Measurements from ENCODE around the gene DGUOK.
A peak's percentile ranks its signal among the peaks of the same experiment; 100 is the strongest.
"Not testable (repeated sequence)": the region's sequence is repeated elsewhere in the genome, so short reads cannot be mapped to it uniquely, and the experiment has no call there.

Gene DGUOK

DNA sequence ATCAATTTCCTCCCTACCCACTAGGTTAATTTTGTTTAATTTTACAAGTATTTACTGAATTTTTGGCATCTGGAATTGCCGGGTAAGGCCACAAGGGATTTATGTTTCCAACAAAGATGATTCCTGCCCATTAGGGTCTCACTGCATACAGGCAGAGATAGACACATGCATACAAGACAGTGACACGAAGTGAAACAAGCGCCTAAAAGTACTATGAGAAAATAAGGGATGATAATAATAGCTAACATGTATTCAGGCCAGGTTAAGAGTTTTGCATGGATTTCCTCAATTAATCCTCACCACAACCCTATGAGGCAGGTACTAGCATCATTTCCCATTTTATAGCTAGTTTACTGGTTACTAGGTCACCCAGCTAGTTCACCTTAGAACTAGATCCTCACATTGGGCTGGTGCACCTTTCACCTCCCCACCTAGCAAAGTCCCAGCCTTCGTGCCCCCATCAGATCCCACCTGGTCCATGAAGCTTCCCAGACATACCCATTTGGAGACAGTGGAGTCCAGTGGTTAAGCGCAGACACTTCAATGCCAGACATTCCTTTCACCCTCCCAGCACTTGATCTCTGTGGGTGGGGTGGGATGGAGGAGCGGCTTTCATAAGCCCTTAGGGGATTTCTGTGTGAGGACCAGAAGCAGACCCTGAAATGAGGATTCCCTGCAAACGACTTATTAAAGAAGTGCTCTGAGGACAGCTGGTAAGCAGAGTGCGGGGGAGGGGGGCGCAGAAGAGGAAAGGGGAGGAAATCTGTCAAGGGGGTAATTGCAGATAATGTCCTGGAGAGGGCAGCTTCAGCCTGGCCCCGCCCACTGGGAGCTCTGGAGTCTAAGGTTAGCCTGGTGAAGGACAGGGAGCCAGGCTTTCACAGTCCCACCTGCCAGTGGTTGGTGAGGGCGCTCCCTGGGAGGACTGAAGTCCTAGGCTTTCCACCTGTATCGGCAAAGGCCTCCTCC is 5.8 kb upstream of the DGUOK start:
- no peak for DNase-seq (ENCODE audit: low spot score)

DNA sequence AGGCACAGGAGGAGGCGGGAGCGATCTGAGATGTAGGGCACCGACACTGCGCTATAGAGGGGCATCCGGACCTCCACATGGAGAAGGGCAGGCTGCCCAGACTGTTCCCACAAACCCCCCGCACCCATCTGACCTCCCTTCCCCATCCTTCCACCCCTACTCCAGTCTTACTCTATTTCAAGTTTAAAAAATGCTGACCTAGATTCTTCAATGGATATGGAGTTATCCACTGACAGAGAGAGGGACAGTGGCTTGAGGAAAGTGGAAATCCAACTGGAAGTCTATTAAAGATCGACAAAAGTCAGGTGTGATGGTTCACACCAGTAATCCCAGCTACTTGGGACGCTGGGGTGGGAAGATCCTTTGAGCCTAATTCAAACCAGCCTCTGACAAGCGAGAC is 5.1 kb upstream of the DGUOK start:
- no peak for DNase-seq (ENCODE audit: low spot score)

DNA sequence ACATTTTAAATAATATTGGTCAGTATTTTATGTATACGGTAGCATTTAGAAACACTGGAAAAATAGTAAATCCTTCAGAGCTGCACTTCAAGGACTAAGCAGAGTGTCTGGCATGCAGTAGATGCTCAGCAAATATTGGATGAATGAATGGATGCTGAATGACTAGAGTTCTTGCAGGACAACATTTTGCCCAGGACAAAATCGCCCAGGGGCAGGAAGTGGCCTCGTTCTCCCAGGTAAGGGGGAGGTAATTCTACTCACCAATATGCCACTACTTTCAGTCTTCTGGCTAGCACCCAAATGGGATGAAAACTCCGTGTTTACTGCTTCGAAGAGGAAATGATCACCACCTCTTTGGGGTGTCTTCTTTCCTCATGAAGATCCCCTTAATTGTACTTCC is 4.0 kb upstream of the DGUOK start:
- DNase-seq (ENCODE audit: low spot score), result no peak

DNA sequence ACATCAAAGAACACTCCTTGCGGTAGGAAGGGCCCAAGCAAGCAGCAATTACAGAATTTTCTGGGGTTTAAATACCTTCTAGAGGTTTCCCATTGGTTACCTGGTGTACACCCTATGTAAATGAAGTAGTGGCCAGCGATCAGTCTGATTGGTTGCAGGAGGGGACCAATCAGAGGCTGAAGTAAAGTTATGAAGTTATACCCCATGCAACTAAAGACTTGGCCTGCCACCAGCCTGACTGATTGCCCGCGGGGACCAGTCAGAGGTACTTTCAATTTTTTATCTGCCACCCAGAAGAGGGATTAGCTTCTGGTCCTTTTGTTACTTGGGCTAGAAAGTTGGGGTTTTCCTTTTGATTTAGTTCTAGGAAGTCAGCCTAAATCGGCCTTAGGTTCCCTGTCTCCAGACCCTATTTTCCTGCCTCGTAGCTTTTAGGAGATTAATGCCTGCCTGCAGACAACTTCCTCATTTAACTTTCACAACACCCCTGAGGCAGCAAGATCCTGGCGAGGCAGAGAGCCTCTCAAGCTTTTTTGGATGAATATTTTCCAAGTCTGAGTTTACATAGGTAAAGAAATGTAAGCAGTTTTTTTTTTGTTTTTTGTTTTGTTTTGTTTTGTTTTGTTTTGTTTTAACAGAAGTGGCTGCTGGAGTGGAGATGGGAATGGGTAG is 1.5 kb upstream of the DGUOK start:
- DNase-seq (ENCODE audit: low spot score), result no peak

DNA sequence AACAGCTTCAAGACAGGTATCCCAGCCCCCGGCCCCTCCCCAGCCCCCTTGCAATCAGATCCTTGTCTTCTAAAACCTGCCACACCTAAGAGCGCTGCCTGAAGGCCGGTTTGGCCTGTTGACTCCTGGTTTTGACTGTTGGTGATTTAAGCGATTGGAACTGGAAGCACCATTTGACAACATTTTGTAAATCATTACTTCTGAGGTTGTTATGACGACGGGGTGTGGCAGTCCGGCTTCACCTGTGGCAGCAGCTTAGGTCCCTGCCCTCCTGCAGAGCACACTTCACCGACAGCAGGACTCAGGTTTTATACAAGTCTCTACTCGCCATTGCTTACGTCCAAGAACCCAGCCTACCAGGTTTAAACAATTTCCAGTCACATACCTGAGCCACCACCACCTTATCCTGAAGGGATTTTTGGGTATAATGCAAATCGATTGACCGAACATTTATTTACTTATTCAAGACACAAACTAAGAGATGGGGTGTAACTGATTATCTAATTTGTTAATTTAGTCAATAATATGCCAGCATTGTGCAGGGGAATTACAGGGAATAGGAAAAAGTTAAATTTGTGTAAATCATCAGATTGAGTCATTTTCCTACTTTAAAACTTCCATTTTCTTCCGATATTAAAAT is 707 bp upstream of the DGUOK start:
- DNase-seq (ENCODE audit: low spot score), result no peak

DNA sequence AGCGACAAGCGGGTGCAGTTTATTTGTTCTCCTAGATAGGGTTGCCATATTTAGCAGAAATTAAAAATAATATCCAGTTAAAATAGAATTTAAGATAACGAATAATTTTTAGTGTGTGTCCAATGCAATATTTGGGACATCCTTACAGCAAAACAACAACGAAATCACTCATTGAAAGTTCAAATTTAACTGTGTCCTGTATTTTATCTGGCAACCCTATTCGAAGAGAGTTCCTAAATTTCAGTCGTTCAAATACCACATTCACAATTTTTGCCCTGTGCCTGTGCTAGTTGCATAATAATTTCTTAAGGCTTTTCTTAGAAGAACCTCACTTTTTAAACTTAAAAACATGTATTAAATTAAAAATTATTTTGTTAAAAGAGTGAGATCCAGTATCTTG is 664 bp downstream of the DGUOK start:
- DNase-seq (ENCODE audit: low spot score), result no peak

DNA sequence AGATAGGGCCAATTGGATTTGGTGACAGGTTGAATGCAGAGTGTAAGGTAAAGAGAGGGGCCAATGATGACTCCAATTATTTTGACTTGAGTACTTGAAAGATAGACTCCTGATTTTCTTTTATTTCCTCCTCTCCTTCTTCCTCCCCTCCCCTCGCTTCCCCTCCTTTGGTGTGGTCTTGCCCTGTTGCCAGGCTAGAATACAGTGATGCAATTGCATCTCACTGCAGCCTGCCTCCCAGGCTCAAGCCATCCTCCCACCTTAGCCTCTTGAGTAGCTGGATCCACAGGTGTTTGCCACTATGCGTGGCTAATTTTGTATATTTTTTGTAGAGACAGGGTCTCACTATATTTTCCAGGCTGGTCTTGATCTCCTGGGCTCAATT is 2.3 kb downstream of the DGUOK start:
- DNase-seq (ENCODE audit: low spot score), result no peak

DNA sequence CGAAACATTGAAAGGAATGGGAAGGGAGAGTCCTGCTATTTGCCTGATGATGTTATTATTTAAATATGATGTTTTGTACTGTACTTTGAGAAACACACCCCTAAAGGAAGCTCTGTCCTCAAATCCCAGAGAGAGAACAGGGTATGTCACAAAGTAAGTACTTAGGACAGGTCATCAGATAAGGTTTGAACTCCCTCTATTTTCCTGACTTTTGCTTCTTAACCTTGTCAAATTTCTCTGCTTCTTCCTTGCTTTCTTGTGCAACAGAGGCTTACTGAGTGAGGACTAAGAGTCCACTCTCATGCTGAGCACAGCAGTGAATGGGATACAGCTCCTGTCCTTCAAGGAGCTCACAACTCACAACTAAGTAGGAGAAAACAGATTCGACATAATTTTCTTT is 3.7 kb downstream of the DGUOK start:
- no peak for DNase-seq (ENCODE audit: low spot score)

DNA sequence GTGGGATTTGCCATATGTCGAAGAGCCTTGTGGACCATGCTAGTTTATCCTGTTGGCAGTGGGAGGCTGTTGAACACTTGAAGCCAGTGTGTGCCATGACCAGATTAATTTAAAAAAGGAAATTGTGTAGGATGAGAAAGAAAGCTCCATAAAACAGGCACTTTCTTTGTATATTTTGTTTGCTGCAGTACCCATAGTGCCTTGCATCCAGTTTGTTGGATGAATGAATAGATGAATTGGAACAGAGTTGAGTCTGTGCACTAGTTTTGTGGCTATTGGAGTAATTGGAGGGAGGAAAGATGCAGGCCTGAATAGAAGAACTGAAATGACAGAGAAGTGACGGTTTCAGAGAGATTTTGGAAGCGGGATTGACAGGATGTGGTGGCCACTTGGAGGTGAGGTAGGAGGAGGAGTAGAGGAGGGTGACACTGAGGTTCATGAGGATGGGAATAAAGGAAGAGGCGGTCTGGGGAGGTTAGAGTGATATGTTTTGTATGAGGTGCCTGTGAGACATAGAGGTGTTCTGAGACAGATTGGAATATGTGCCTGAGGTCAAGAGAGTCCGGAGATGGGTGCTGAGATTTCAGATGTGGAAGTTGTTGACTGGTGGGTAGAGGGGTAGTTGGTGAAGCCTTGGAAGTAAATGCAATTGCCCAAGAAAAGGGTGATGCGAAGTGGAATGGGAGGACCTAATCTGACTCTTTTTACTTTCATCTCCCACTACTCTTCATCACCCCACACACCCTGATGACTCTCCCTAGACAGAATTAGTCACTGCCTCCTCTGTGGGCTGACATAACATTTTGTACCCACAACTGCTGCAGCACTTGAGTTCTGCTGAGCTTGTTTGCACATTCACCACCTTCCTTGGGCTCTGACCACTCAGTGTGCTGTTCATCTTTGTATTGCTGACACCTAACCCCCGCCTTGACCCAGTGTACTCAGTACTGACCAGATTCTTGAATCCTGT is 5.1 kb downstream of the DGUOK start:
- peak; percentile 55 for DNase-seq (ENCODE audit: low spot score)

DNA sequence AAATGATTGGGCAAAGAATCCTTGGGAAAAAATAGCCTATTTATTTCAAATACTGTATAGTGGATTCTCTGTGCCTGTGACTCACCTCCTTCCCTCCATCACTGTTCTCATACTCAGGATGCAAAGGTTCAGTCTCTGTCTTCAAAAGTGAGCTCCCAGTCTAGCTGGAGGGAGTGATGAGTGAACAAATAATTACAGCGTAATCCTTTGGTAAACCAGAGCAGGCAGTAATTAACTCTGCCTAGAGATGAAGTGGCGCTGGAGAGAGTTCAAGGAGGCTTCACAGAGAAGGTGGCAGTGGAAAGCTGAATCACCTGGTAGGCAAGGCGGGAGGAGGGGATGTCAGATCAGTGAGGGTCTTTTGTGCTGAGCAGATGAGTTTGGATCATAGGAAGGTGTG is 6.5 kb downstream of the DGUOK start:
- no peak for DNase-seq (ENCODE audit: low spot score)

DNA sequence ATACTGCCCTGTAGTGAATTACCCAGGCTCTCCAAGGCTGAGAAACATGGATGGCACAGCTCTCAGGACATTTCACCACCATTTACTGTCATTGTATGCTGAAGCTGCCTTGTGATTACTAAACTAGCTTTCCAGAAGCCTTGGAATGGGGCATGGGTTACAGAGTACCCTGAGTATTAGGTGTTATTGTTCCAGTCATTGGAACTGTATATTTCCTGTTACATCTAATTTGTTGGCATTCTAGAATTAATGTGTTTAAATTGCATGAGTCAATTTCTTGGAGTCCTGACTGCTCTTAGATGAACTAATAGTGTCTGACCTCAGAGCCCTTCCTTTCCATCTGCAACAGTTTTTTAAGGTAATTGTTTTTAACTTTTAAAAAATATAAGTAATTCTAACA is 9.0 kb downstream of the DGUOK start:
- no peak for DNase-seq (ENCODE audit: low spot score)

DNA sequence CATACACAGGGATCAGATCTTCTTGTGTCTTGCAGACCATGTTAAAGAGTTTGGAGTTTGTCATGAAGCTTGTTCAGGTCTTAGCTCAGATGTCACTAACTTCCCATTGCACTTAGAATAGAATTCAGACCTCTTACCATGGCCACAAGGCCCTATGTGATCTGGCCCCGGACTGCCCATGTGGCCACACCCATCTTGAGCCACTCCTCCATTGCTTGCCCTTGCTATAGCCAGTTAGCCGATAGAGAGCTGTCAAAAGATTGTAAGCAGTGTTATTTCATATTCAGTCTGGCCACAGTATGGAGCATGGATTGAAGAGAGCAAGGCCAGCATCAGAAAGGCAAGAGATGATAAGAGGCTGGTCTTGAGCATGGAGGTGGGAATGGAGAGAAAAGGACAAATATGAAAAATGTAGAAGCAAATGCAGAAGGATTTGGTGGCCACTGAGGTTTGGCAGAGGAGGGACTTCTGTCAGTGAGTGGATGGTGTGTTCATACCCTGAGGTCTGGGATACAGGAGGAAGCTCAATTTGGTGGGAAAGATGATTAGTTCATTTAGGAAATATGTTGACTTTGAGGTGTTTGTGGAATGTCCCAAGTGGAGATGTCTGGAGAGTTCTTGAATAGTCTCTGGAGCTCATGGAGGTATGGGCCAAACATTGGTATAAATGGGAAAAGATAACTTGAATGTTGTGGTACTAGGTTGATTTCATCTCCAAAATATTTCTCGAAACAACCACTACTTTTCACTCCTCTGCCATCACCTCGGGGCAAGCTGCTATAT is 10.6 kb downstream of the DGUOK start:
- DNase-seq (ENCODE audit: low spot score), result no peak

DNA sequence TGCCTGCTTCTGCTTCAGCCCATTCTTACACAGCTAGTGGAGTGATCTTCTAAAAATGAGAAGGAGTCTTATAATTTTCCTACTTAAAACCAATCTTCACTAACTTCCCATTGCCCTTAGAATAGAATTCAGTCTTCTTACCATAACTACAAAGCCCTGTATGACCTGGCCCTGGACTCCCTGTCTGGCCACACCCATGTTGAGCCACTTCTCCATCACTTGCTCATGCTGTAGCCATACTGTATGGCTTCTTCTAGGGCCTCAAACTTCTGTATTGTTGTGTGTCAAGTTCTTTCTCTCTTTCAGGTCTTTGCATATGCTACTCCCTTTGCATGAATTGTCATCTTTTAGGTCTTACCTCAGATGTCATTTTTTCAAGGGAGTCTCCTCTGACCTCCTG is 11.2 kb downstream of the DGUOK start:
- no peak for DNase-seq (ENCODE audit: low spot score)

DNA sequence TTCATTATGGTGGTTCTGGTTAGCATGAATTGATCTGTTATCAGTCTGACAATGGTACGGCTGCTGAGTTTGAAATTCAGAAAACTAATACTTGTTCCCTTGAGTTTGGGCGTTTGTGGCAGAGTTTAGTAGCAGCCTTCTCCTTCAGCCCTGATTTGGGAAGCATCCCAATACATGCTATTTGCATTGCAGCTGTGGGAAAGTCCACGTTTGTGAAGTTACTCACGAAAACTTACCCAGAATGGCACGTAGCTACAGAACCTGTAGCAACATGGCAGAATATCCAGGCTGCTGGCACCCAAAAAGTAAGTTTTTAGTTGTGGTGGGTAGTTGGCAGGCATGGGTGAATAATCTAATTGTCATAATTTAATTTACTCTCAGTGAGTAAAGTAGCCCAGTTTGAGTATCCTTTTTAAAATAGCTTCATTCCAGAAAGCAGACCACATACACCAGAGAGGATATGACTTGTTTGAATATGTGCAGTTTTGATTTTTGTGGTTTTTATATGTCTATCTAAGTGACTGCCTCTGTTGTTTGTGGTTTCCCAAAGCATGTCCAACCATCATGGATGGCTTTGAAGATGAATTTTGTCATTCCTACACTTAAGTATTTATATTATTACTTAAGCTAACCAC is 12.2 kb downstream of the DGUOK start:
- DNase-seq (ENCODE audit: low spot score), result peak; percentile 19

DNA sequence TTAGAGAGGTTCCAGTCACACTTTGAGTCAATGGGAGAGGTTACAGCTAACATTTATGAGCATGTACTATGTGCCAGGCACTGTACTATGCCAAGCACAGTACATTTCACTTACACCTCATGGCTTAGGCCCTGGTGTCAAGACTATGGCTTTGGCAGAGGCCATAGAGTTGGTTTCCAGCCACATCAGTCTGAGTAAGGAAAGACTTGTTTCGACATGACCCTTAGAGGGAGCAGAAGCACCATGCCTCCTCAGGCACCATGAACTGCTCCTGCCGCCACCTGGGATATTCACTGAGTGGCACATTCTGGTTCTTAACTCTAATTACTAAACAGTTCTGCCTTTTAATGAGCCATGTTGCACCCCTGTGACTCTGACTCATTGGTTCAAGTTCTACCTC is 12.7 kb downstream of the DGUOK start:
- DNase-seq (ENCODE audit: low spot score), result no peak

DNA sequence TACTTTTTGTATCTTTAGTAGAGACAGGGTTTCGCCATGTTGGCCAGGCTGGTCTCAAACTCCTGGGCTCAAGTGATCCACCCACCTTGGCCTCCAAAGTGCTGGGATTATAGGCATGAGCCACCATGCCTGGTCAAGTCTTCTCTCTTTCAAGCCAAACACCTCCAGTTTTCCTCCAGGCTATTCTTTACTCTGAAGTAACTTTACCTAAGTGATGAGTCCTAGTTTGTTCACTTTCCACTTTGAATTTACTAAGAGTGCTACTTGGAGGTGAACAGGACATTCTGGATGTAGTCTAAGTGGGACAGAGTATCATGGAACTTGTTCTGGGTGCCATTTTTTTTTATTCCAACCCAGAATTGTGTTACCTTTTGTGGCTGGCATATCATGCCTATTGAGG is 13.4 kb downstream of the DGUOK start:
- DNase-seq (ENCODE audit: low spot score), result not testable (repeated sequence)

DNA sequence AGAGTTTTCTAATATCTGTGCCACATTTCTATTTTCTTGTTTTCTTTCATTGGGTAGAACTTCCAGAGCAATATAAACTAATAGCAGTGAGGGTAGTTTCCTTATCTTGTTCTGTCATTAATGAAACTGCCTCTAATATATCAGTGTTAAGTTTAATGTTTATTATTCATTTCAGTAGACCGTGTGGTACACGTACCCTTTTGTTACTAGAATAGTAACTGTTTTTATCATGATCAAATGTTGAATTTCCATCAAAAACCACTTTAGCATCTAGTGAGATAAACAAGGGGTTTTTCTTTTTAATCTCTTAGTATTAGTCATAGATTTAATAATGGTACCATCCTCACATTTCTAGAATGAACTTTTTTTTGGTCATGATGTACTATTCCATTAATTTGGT is 16.0 kb downstream of the DGUOK start:
- DNase-seq (ENCODE audit: low spot score), result no peak

DNA sequence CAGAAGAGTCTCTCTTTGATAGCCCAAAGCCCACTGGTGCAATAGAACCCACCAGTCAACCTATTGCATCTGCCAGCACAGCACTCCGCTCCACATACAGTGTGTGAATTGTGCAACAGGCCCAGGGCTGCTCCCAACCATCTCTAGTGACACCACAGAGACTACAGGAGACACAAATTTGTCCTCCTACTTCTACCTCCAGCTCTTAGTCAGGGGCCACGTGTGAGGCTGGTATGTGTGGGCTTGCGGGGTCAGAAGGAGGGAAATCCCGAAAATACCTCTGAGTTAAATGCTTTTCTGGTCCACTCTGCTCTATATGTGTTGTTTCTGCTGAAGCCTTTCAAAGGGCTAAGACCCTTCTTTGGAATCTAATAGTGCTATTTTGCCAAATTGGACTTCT is 18.0 kb downstream of the DGUOK start:
- DNase-seq (ENCODE audit: low spot score), result no peak

DNA sequence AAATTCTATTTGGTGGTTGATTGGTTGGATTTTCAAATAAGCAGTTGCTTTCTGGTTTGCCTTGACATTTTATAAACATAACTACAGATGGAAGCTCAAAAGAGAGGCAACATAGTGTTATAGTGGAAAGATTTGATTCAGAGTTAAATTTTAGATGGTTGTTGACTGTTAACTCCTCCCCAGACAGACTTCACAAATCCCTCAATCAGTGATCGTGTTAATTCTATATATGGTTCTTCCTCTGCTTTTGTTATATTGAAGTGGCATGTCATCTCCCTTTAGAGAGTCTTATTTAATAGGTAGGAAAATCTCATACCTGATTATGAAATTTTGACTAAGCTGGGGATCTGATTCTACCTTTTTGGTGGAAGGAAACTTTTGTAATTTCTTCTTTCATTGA is 19.5 kb downstream of the DGUOK start:
- DNase-seq (ENCODE audit: low spot score), result no peak

DNA sequence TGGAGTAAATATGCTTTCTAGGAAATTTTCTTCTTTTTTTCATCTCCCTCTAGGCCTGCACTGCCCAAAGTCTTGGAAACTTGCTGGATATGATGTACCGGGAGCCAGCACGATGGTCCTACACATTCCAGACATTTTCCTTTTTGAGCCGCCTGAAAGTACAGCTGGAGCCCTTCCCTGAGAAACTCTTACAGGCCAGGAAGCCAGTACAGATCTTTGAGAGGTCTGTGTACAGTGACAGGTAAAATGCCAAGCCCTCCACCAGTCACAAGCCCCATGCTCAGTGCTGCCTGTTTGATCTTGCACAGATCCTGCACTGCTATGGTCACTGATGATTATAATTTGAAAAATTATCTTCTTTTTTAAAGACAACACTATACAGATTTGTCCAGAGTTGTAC is 20.0 kb downstream of the DGUOK start:
- no peak for DNase-seq (ENCODE audit: low spot score)
